HepG2 (cell line): ENCODE measurements around the gene PPP2R2C. TPM values are rescaled to one million over a fixed set of nuclear protein-coding genes. Genes with fewer than 3 reads are reported as not detected.

Source experiments
- ATF2 ChIP-seq: sonication (generic); formaldehyde crosslinking; IDR thresholded peaks from 2 replicates; pipeline ENCODE4 v1.4.0; 2020; ENCODE audit warnings: missing genetic modification reagents
- KIAA2018 ChIP-seq: sonication (generic); formaldehyde crosslinking; IDR thresholded peaks from 2 replicates; pipeline ENCODE4 v1.5.0; 2020; ENCODE audit warnings: mild to moderate bottlenecking, missing genetic modification reagents, borderline replicate concordance
- NKX3-1 ChIP-seq: sonication (generic); formaldehyde crosslinking; IDR thresholded peaks from 2 replicates; pipeline ENCODE4 v1.5.0; 2020; ENCODE audit warnings: missing genetic modification reagents
- POGK ChIP-seq: sonication (generic); formaldehyde crosslinking; conservative IDR thresholded peaks from 2 replicates; pipeline ENCODE4 v1.8.0; 2022; ENCODE audit warnings: mild to moderate bottlenecking, moderate library complexity, missing genetic modification reagents
- TCF7L2 ChIP-seq: IDR thresholded peaks from 2 replicates; pipeline ENCODE4 v1.6.1; 2011; ENCODE audit warnings: mild to moderate bottlenecking, low read depth, low read length, moderate library complexity
- ZHX2 ChIP-seq, 2 experiments: sonication (generic) in 1 of 2; formaldehyde crosslinking in 1 of 2; IDR thresholded peaks; 2 replicates each; pipeline versions ENCODE4 v1.6.1 to v1.9.0; 2014 to 2022; ENCODE audit warnings: antibody characterized with exemption in 1 of 2, borderline replicate concordance in 1 of 2, inconsistent platforms in 1 of 2, low read depth in 1 of 2, missing genetic modification reagents in 1 of 2
- ZNF235 ChIP-seq: sonication (generic); formaldehyde crosslinking; IDR thresholded peaks from 2 replicates; pipeline ENCODE4 v1.8.1; 2023; ENCODE audit warnings: mild to moderate bottlenecking, missing genetic modification reagents, borderline replicate concordance
- ZNF784 ChIP-seq: sonication (generic); formaldehyde crosslinking; IDR thresholded peaks from 2 replicates; pipeline ENCODE4 v1.5.1; 2020; ENCODE audit warnings: missing genetic modification reagents, mild to moderate bottlenecking, borderline replicate concordance
- polyA plus RNA-seq, 8 experiments: library from polyadenylated mRNA; depleted of rRNA in 3 of 8; stranded (reverse) in 7 of 8; unstranded in 1 of 8; fragments of >200 nt; fragmentation: Illumina TruSeq in 4 of 8; extraction: Trizol in 4 of 8; gene quantifications; 2 replicates each; pipeline versions ENCODE4 v1.2.1 to v1.2.3, GENCODE V29; 2011 to 2016; ENCODE audit warnings: low read depth in 4 of 8, missing spikeins in 1 of 8, mixed read lengths in 1 of 8; ENCODE audit not compliant: insufficient read depth in 1 of 8
- total RNA-seq, 5 experiments: library from RNA; depleted of rRNA; stranded (reverse); fragments of >200 nt; fragmentation: Illumina TruSeq; extraction: Trizol; gene quantifications; 2 replicates each; pipeline ENCODE4 v1.2.3, GENCODE V29; 2016; ENCODE audit warnings: low read depth in 1 of 5

PPP2R2C gene
- total and polyA plus RNA-seq, 2 of the 13 experiments (the other 11 are each of a cell fraction or from before 2014, with no cell fraction given), result 0.60 to 8.6 TPM

- TF ChIP-seq TCF7L2, result no peak
- no peak for TF ChIP-seq KIAA2018
- no peak for TF ChIP-seq ZNF235 (CRISPR knock-in tag)
- TF ChIP-seq NKX3-1 (CRISPR knock-in tag), result no peak
- TF ChIP-seq ZNF784, result no peak
- no peak for TF ChIP-seq ZHX2 (IDR thresholded peaks at IDR 0.05; ENCODE audit: low read depth)
- no peak for TF ChIP-seq ZHX2 (CRISPR knock-in tag; IDR thresholded peaks at IDR 0.05; ENCODE audit: borderline replicate concordance)
- no peak for TF ChIP-seq POGK (CRISPR knock-in tag)
- TF ChIP-seq ATF2 (CRISPR knock-in tag), result no peak
These were observed 26.3 kb upstream of the PPP2R2C start (continued) for GRCh38 chr4:6498511-6499237.
